ENCODE data around the gene EZH2.

EZH2 gene

DNA sequence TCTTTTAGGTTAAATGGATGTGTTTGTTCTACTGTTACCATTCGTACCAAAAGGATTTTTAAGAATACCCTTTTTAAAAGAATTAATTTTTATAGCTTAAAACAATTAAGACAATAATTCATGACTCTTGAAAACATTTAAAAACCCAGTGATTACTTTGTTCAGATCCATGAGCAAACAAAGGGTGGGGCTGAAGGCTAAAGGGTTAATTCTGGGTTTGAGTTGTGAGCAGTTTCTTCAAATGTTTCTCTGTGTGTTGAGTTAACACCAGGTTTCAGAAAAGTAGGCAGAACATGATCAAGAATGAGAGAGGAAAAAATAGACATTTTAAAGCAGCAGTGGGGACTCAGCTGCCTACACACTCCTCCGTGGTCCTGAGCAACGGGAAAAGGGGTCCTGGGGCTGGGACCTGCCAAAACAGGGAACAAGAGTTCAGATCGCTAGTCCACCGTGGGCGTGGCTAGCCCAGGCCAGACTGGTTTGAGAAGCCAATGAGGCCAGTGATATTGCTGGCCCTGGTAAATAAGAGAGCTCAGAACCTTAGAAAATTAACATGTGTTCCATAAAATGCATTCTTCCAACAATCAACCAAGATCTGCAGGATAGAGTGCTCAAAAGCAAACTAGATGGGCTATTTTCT, 14.9 kb upstream of the EZH2 start:
- no peak for DNase-seq

DNA sequence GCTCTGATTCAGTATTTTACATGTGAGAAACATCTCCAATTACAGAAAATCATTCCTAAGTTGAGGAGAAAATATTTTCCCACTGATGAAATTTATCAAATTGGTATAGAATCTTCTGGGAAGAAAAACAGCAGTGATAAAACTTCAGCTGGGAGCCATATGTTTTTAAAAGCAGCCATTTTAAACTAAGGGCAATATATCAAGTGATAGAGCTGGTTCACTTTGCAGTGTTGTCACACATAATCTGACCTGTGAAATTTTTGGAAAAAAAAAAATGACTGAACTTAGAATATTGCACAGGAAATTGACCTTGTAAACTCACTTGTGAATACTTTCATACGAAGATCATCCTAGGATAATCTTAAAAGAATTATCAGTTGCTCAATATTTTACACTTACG, 10.5 kb upstream of the EZH2 start:
- no peak for DNase-seq

DNA sequence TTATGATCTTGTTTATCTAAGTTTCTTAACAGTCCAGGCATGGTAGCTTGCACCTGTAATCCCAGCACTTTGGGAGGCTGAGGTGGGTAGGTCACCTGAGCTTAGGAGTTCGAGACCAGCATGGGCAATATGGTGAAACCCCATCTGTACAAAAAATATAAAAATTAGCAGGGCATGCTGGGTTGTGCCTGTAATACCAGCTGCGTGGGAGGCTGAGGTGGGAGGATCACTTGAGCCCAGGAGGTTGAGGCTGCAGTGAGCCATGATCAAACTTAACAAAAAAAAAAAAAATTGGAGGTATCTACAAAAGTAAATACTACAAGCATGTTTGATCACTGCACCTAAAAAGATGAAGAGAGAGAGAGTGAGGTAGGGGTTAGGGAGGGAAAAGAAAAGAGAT, 9.0 kb upstream of the EZH2 start:
- no peak for DNase-seq

DNA sequence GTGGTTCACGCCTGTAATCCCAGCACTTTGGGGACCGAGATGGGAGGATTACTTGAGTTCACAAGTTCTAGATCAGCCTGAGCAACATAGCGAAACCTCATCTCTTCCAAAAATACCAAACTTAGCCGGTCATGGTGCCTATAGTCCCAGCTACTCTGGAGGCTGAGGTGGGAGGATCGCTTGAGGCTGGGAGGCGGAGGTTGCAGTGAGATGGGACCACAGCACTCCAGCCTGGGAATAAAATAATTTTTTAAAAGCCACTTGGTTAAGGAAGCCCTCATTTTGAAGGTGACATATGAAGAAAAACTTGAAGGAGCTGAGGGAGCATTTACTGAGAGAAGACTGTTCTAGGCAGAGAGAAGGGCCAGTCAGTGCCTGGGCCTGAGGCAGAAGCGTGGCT, 4.2 kb upstream of the EZH2 start:
- no peak for DNase-seq

- DNase-seq, result no peak
Observed at GRCh38 chr7:148886844-148887243, 2.8 kb upstream of the EZH2 start.

GRCh38 chr7:148884299-148885022, 370 bp upstream of the EZH2 start:
- DNase-seq, result no peak

DNA sequence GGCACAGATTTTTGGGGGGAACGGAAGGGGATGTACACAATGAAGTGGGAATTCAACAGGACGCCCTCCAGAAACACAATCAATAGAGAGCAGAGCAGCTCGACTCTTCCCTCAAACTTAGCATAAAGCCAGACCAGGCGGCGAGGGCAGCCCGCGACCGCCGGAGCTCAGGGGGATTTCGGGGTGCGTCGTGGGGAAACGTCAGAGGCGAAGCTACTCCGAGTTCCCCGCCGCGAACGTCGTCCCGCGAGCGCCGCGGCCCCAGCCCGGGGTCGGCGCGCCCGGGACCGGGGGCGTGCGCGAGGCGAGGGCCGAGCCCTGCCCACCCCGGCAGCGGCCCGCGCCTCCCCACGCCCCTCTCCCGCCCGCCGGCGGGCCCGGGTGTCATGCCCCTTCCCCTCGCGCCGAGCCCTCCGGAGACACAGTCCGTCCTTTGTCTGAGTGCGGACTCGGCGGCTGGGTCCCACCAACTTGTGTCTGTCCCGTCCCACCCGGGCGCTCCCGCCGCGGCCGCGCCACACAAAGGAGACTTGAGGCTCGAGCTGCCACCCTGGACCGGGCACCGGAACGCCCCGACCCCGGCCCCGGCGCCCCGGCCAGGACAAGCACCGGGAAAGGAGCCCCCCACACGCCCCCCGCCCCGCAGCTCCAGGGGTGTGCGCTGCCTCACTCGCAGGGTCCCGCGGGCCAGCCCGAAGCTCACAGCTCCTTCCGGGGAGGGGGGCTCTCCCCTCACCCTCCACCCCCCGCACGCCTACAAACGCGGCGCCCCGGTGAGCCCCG, 634 bp downstream of the EZH2 start:
- DNase-seq, result no peak

DNA sequence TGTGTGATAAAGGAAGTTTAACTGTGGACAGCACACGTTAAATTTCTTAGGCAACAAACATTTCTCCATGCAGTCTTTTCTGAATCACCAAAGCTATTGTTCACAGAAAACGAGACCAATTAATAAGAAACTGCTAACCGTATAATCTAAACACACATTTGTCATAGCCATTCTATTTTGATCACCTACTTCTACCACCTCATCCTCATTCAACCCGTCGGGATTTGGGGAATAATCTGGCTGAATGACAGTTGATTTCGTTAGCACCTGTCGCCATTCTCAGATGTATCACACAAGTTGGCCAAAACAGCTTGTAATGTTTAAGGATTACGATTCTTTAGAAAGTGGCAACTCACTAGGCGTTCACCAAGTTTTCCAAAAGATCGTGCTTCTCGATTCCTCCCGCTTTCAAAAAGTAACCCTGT, 1.2 kb downstream of the EZH2 start:
- DNase-seq, result no peak

DNA sequence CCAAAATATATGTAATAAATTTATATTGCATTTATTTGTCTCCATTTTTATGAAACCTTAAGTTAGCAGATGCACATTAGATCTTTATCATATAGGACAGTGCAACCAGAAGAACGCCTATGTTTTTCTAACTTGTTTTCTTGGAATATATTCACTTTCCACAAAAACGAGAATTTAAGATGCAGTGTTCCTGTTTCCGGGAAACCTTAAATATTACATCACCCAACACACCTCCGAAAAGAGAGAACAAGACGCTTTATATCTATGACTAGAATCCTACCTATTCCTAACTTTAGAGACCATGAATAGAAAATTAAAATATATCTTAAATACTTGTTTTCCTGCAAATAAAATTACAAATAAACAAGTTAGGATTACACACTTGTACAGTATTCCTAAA, 1.9 kb downstream of the EZH2 start:
- DNase-seq, result no peak

DNA sequence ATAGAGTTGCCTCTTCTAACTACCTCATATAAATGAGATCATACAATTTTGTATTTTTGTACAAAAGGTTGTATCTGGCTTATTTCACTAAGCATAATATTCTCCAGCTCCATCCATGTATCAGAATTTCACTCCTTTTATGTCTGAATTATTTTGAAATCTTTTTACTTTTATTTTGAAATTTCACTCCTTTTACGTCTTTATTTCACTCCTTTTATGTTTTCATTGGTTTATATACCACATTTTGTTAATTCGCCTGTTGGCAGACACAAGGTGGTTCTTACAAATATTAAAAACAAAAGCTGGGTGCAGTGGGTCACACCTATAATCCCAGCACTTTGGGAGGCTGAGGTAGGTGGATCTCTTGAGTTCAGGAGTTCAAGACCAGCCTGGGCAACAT, 5.8 kb downstream of the EZH2 start:
- DNase-seq, result no peak

- no peak for DNase-seq
Observed at GRCh38 chr7:148877517-148877916, 6.6 kb downstream of the EZH2 start.

DNA sequence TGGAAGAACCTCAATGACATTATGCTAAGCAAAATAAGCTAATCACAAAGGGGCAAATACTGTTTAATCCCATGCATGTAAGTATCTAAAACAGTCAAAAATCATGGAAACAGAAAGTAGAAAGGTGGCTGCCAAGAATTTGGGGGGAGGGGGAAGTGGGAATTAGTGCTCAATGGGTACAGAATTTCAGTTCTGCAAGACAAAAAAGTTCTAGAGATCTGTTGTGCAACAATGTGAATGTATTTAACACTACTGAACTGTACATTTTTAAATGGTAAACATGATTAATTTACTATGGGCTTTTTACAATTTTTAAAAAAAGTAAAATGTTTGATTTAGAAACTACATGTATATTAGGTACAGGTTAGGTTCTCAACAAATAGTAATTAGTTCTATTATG, 11.9 kb downstream of the EZH2 start:
- no peak for DNase-seq

DNA sequence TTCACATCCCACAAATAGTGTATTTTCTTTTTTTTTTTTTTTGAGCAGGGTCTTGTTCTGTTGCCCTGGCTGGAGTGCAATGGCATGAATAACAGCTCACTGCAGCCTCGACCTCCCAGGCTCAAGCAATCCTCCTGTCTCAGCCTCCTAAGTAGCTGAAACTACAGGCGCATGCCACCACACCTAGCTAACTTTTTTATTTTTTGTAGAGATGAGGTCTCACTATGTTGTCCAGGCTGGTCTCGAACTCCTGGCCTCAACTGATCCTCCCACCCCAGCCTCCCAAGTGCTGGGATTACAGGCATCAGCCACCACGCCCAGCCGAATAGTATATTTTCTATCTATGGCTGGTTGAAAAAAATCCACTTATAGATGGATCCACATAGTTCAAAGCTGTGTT, 12.5 kb downstream of the EZH2 start:
- DNase-seq, result no peak

- no peak for DNase-seq
Observed at GRCh38 chr7:148871030-148871429, 13.1 kb downstream of the EZH2 start.

DNA sequence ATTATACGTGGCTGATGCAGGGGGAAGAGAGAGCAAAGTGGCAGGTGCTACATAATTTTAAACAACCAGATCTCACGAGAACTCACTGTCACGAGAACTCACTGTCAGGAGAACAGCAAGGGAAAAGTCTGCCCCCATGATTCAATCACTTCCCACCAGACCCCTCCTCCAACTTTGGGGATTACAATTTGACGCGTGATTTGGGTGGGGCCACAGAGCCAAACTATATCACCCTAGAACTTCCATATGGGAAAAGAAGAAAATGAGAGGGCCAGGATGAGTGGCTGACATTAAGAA, 15.8 kb downstream of the EZH2 start:
- no peak for DNase-seq

DNA sequence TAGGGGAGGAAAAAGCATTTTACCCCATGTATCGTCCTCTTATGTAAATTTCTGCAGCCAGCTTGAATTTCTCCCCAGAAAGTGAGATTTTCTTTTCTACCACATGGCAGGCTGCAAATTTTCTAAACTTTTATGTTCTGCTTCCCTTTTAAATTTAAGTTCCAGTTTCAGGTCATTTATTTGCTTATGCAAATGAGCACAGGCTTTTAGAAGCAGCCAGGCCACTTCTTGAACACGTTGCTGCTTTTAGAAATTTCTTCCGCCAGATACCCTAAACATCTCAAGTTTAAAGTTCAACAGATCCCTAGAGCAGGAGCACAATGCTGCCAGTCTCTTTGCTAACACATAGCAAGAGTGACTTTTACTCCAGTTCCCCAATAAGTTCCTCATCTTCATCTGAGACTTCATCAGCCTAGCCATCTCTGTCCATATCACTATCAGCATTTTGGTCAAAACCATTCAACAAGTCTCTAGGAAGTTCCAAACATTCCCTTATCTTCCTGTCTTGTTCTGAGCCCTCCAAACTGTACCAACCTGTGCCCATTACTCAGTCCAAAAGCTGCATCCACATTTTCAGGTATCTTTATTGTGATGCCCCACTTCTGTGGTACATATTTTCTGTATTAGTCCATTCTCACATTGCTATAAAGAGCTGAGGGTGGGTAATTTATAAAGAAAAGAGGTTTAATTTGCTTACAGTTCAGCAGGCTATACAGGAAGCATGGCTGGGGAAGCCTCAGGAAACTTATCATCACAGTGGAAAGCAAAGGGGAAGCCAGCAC, 16.3 kb downstream of the EZH2 start:
- no peak for DNase-seq

GRCh38 chr7:148866362-148866761, 17.7 kb downstream of the EZH2 start:
- no peak for DNase-seq

DNA sequence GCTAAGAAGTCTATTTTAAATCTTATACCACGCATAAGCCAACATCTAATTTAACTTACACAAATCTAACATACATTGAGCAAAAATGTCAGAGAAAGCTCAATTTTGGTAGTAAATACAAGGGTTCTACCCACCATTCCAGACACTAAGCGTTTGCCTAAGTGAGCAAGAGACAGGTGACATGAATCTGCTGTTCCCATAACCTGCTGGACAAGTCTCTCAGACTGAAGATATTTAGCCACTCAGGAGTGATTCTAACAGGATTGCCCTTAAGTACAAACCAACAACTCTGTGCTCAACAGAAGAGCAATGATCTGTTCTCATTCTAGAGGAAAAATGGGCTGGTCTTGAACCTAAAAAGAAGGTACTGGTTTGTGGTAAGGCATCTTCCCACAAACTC, 18.8 kb downstream of the EZH2 start:
- no peak for DNase-seq

GRCh38 chr7:148863324-148863723, 20.8 kb downstream of the EZH2 start:
- DNase-seq, result no peak

DNA sequence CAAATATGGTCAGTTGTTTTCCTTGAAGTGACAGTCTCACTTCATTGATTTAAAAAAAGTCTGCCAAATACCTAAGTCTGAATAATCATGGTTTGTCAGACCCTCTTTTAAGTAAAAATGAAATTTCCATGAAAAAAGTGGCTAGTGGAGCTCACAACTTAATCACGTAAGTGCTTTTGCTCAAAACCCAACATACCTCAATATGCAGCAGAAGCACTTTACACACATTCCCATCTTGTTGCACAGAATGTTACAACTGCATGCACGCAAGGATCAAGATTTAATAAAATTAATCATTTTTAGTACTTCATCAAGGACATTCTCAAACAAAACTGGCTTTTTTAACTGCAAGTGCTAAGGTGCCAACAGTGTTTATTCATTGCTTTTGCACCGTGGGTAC, 21.6 kb downstream of the EZH2 start:
- DNase-seq, result no peak

- no peak for DNase-seq
Observed at GRCh38 chr7:148858489-148858888, 25.6 kb downstream of the EZH2 start.

DNA sequence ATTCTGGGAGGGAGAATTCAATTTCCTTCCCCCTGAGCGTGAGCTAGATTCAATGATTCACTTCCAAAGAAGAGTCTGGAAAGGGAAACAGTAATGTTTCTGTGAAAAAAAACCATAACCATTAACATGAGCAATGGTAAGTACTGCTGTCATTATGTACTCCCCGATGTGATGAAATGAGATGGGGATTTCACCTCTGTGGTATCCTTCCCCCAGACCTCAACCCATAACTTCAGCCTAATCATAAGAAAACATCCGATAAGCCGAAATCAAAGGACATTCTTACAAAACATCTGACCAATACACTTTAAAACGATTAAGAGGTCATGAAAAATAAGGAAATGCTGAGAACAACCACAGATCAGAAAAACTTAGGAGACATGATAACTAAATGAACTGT, 27.2 kb downstream of the EZH2 start:
- no peak for DNase-seq

DNA sequence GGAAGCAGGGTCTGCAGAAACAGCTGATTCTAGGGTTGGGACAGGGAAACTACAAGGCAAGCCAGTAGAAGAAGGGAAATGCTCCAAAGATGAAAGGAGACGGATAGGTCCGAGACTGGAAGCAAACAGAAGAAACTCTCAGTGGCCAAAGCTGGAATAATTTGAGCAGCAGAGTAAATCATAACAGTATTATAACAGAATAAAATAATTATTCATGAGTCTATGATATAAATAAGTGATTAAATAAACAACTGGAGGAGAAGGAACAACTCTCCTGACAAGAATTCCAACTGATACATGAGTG, 27.6 kb downstream of the EZH2 start:
- no peak for DNase-seq

DNA sequence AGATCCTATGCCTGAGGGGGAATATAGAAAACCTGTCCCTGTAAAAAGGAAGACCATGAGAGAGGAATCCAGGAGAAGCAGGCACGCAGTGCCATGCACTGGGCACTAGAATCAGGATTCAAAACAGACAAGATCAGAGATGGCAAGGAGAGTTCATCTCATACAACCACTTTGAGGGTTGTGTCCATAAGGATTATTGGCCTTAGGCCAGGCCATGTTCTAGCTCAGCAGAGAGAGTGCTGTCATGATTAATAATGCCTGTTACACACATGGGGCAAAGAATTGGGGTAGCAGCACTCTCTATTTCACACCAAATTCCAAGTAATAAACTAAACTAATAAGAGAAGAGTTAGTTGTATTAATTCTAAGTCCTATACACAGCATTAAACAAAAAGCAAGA, 29.1 kb downstream of the EZH2 start:
- DNase-seq, result no peak

Data from SIG-M5 (cell line).